ENCODE results near the gene MDK. TPM values are rescaled to one million over a fixed set of nuclear protein-coding genes. Genes with fewer than 3 reads are reported as not detected.
"Not testable (repeated sequence)": the region's sequence is repeated elsewhere in the genome, so short reads cannot be mapped to it uniquely, and the experiment has no call there.

Gene MDK
- total RNA-seq, 1 donor: 11.7 TPM

DNA sequence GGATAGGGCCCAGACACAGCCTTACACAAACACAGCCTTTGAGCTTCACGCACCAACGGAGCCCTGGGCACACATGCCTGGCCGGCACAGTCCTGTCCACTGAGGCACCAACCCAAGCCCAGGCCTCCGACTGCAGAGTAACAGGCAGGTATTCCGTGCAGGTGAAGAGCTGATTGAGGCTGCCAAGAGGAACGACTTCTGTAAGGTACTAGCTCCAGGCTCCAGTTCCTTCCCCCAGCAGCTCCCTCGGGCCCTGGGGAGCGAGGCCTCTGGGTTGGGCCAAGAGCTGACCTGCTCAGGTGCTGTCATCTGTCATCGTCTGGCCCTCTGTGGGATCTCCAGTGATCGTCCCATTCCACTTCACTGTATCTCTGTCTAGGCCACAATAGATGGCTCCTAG is 3.2 kb upstream of the MDK start:
- H3K4me3 ChIP-seq (ENCODE audit: low read depth, low read length): no peak overlapping the region
- no peak for TF ChIP-seq CTCF (IDR thresholded peaks at IDR 0.05; ENCODE audit: insufficient read depth, low read depth, low read length)

DNA sequence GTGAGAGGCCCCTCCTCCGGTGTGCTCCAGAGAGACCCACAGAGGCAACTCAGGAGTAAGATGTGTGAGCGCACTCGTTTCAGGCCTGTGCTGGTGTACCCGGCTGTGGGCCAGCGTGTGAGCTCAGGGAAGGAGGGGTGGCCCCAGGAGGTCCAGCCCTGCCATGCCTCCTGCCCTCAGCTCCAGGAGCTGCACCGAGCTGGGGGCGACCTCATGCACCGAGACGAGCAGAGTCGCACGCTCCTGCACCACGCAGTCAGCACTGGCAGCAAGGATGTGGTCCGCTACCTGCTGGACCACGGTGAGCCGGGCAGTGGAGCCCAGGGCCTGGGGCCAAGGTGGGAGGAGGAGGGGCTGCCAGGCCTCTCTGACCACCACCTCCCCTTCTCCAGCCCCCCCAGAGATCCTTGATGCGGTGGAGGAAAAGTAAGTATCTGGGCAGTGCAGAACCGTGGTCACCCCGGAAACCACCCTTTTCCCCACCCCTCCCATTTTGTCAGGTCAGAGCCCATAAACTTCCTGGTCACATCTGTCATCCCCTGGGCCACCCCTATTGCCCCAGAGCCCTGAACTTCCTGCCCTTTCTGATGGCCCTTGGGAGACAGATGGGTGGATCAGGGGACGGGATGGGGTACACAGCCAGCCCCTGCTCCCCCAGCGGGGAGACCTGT is 2.5 kb upstream of the MDK start:
- H3K4me3 ChIP-seq (ENCODE audit: low read depth, low read length): no peak overlapping the region
- no peak for TF ChIP-seq CTCF (IDR thresholded peaks at IDR 0.05; ENCODE audit: insufficient read depth, low read depth, low read length)
- DNase-seq (ENCODE audit: low read depth): no peak

More for the DNA sequence above, 3.2 kb upstream of the MDK start:
- DNase-seq (ENCODE audit: low read depth): no peak

DNA sequence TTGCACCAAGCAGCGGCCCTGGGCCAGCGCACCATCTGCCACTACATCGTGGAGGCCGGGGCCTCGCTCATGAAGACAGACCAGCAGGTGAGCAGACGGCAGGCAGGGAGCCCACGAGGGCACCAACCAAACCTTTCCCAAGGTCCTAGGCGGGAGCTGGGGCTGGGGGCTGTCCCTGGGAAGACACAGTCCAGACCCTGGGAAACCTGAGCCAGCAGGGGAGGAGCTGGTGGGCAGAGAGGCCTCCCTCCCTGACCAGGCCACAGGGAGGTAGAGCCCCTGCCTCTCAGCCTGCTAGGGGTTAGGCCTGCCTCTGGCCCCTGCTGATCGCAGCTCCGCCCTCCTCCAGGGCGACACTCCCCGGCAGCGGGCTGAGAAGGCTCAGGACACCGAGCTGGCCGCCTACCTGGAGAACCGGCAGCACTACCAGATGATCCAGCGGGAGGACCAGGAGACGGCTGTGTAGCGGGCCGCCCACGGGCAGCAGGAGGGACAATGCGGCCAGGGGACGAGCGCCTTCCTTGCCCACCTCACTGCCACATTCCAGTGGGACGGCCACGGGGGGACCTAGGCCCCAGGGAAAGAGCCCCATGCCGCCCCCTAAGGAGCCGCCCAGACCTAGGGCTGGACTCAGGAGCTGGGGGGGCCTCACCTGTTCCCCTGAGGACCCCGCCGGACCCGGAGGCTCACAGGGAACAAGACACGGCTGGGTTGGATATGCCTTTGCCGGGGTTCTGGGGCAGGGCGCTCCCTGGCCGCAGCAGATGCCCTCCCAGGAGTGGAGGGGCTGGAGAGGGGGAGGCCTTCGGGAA is 1.8 kb upstream of the MDK start:
- peak; percentile 40 for DNase-seq (ENCODE audit: low read depth)
- H3K4me3 ChIP-seq (ENCODE audit: low read depth, low read length): not testable (repeated sequence)

GRCh38 chr11:46380340-46381047 is 975 bp upstream of the MDK start:
- peak; percentile 75 for DNase-seq (ENCODE audit: low read depth)
- no peak for TF ChIP-seq CTCF (IDR thresholded peaks at IDR 0.05; ENCODE audit: insufficient read depth, low read depth, low read length)
- H3K4me3 ChIP-seq (ENCODE audit: low read depth, low read length): peak overlapping the region; percentile 63

DNA sequence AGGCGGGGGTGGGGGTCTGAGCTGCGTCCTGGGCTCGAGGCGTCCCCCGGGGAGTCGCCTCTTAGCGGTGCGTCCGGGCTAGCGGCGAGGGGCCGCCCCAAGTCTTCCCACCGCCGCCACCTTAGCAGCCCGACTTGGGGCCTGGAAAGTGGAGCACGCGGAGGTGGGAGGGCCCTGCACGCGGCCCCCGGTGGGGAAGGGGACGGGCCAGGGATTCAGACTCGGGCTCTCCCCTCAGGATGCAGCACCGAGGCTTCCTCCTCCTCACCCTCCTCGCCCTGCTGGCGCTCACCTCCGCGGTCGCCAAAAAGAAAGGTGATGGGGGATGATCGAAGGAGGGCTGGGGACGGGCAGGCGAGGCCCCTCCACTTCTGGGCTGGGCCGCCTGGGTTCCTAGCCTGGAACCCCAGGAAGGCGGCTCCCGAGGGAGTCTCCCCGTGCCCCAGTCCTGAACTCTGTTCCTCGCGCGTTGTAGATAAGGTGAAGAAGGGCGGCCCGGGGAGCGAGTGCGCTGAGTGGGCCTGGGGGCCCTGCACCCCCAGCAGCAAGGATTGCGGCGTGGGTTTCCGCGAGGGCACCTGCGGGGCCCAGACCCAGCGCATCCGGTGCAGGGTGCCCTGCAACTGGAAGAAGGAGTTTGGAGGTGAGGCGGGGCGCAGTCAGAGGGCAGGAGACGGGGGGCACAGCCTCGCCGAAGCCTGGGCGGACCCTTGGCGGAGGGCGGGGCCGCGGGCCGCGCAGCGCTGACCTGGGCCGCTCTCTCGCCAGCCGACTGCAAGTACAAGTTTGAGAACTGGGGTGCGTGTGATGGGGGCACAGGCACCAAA is 563 bp downstream of the MDK start:
- TF ChIP-seq CTCF (IDR thresholded peaks at IDR 0.05; ENCODE audit: insufficient read depth, low read depth, low read length): no peak
- H3K4me3 ChIP-seq (ENCODE audit: low read depth, low read length): peak overlapping the region; percentile 63
- no peak for DNase-seq (ENCODE audit: low read depth)

DNA sequence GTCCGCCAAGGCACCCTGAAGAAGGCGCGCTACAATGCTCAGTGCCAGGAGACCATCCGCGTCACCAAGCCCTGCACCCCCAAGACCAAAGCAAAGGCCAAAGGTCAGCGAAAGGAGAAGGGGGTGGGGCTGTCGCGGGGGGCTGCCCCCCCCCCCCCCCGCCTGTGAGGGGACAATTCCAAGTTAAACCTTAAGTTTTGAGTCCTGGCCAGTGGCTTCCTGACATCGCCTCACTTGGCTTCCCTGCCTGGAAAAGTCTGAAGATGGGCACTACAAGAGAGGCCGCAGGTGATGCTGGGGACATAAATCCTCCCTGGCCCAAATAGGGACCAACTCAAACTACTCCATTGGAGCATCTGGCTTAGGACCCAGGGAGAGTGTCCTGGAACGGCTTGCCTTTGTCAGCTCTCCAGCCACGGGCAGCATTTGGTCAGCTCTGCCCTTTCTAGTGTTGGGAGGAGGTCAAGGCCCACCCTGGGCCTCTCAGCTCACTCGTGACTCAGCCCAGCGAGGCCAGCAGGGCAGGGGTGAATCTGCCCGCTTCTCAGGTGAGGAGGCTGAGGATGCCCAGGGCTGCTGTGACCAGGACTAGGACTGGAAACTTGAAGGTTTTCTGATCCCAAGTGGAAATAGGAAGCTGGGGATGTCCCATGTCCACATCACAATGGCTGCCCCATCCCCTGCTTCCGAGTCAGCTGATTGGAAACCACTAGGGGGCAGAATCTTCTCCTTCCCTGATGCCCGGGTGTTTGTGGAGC is 1.4 kb downstream of the MDK start:
- peak; percentile 61 for TF ChIP-seq CTCF (IDR thresholded peaks at IDR 0.05; ENCODE audit: insufficient read depth, low read depth, low read length)
- DNase-seq (ENCODE audit: low read depth): peak; percentile 49
- H3K4me3 ChIP-seq (ENCODE audit: low read depth, low read length): peak overlapping the region; percentile 63

Measured in fibroblast of villous mesenchyme (primary cell).